Ovary (tissue), 3 donors: ENCODE data around the gene CHRNE.

ENCODE experiments used
- CTCF ChIP-seq, 3 donors: fragments of 450-650 bp in 2 of 3; fragments of 200-600 bp in 1 of 3; IDR thresholded peaks; one replicate each; pipeline versions ENCODE4 v1.5.1 to v1.8.0; 2016 to 2022; ENCODE audit warnings: antibody characterized with exemption in 3 of 3, mild to moderate bottlenecking in 1 of 3
- EP300 ChIP-seq: sonication (generic); formaldehyde crosslinking; IDR thresholded peaks from one replicate; pipeline ENCODE4 v1.6.1; 2017; ENCODE audit warnings: antibody characterized with exemption
- POLR2A ChIP-seq: fragments of 450-650 bp; IDR thresholded peaks from one replicate; pipeline ENCODE4 v1.6.1; 2017; ENCODE audit warnings: antibody characterized with exemption, mild to moderate bottlenecking, moderate library complexity
- donor health status: DM: no; HTN: no; CAD: no.

GRCh38 chr17:4886830-4887229 is 16.1 kb downstream of the CHRNE start:
- TF ChIP-seq CTCF (IDR thresholded peaks at IDR 0.05) (no peak), POLR2A (no peak), EP300 (no peak)
